ENCODE results near the gene HEXA.

Gene HEXA

DNA sequence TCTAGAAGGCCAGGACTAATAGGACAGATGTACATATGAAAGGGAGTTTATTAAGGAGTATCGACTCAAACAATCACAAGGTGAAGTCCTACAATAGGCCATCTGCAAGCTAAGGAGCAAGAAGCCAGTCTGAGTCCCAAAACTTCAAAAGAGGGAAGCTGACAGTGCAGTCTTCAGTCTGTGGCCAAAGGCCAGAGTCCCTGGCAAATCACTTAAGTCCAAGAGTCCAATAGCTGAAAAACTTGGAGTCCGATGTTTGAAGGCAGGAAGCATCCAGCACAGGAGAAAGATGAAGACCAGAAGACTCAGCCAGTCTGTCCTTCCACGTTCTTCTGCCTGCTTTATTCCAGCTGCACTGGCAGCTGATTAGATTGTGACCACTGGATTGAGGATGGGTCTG lies 44.8 kb downstream of the HEXA start:
- no peak overlapping the region for H3K27ac ChIP-seq (replicated peaks)
- no peaks in the 10 kb centered on the region for H3K27me3 ChIP-seq (ENCODE audit: insufficient read depth, poor library complexity, severe bottlenecking)
- TF ChIP-seq POLR2AphosphoS5 (IDR thresholded peaks at IDR 0.05; ENCODE audit: low read depth) (no peak), GABPA (IDR thresholded peaks at IDR 0.05; ENCODE audit: low read depth) (no peak), SPI1 (IDR thresholded peaks at IDR 0.05; ENCODE audit: borderline replicate concordance, low read depth) (no peak)
- TF ChIP-seq, protein P1, sequence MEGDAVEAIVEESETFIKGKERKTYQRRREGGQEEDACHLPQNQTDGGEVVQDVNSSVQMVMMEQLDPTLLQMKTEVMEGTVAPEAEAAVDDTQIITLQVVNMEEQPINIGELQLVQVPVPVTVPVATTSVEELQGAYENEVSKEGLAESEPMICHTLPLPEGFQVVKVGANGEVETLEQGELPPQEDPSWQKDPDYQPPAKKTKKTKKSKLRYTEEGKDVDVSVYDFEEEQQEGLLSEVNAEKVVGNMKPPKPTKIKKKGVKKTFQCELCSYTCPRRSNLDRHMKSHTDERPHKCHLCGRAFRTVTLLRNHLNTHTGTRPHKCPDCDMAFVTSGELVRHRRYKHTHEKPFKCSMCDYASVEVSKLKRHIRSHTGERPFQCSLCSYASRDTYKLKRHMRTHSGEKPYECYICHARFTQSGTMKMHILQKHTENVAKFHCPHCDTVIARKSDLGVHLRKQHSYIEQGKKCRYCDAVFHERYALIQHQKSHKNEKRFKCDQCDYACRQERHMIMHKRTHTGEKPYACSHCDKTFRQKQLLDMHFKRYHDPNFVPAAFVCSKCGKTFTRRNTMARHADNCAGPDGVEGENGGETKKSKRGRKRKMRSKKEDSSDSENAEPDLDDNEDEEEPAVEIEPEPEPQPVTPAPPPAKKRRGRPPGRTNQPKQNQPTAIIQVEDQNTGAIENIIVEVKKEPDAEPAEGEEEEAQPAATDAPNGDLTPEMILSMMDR (IDR thresholded peaks at IDR 0.05; ENCODE audit: insufficient read depth, low read length) = no peak
- TF ChIP-seq, protein P2, sequence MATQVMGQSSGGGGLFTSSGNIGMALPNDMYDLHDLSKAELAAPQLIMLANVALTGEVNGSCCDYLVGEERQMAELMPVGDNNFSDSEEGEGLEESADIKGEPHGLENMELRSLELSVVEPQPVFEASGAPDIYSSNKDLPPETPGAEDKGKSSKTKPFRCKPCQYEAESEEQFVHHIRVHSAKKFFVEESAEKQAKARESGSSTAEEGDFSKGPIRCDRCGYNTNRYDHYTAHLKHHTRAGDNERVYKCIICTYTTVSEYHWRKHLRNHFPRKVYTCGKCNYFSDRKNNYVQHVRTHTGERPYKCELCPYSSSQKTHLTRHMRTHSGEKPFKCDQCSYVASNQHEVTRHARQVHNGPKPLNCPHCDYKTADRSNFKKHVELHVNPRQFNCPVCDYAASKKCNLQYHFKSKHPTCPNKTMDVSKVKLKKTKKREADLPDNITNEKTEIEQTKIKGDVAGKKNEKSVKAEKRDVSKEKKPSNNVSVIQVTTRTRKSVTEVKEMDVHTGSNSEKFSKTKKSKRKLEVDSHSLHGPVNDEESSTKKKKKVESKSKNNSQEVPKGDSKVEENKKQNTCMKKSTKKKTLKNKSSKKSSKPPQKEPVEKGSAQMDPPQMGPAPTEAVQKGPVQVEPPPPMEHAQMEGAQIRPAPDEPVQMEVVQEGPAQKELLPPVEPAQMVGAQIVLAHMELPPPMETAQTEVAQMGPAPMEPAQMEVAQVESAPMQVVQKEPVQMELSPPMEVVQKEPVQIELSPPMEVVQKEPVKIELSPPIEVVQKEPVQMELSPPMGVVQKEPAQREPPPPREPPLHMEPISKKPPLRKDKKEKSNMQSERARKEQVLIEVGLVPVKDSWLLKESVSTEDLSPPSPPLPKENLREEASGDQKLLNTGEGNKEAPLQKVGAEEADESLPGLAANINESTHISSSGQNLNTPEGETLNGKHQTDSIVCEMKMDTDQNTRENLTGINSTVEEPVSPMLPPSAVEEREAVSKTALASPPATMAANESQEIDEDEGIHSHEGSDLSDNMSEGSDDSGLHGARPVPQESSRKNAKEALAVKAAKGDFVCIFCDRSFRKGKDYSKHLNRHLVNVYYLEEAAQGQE (IDR thresholded peaks at IDR 0.05; ENCODE audit: insufficient replicate concordance, low read depth) = no peak
- DNase-seq (ENCODE audit: low read depth in 1 of 2, low spot score in 1 of 2) = no peak
- H3K4me3 ChIP-seq (replicated peaks; ENCODE audit: insufficient read depth, low read length) = no peak overlapping the region

DNA sequence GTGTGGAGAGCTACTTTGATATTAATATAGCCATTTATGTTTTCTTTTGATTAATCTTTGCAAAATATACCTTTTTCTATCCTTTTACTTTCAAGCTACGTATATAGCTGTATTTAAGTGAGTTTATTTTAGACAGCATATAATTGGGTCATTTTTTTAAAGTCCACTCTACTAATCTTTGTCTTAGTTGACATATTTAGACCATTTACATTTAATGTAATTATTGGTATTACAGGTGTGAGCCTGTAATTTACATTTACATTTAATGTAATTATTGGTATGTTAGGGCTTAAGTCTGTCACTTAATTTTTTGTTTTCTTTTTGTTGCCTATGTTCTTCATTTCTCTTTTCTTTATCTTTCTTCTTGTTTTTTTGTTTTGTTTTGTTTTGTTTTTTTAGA lies 52.1 kb downstream of the HEXA start:
- Histone ChIP-seq H3K27me3 (ENCODE audit: insufficient read depth, poor library complexity, severe bottlenecking) (no peaks in the 10 kb centered on the region), H3K4me3 (replicated peaks; ENCODE audit: insufficient read depth, low read length) (no peak overlapping the region), H3K27ac (replicated peaks) (no peak overlapping the region)
- no peak for DNase-seq (ENCODE audit: low read depth in 1 of 2, low spot score in 1 of 2)
- TF ChIP-seq SPI1 (IDR thresholded peaks at IDR 0.05; ENCODE audit: borderline replicate concordance, low read depth) = no peak
- no peak for TF ChIP-seq POLR2AphosphoS5 (IDR thresholded peaks at IDR 0.05; ENCODE audit: low read depth)
- no peak for TF ChIP-seq GABPA (IDR thresholded peaks at IDR 0.05; ENCODE audit: low read depth)
- TF ChIP-seq, protein P2 (IDR thresholded peaks at IDR 0.05; ENCODE audit: insufficient replicate concordance, low read depth) = no peak
- TF ChIP-seq, protein P1 (IDR thresholded peaks at IDR 0.05; ENCODE audit: insufficient read depth, low read length) = no peak

DNA sequence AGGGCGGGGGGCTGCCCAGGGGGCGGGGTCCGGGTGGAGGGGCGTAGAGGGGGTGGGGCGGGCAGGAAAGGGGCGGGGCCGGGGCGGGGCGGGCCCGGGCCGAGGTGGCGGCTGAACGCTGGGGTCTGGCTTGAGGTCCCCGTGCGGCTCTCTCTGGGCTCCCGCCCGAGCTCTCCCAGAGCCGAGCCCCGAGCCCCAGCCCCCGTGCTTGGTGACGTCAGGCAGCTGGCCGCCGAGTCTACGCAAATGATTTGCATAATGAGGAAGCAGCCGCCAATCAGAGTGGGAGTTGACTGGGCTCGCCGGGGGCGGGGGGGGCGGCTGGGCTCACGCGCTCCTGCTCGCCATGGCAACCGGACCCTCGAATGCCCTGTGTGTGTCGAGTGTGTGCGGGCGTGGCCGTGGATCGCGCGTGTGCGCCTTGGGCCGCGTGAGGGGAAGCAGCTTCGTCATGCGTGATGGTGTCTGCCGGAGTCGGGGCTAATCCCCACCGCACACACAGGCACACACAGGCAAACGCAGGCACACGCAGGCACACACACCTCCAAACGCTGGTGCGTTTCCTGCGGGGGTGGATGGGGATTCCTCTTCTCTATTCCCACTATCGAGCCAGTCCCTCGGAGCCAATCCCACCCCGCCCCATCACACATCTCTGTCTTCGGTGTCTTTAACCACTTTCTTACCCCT lies 55.7 kb downstream of the HEXA start, which contains the start of gene CELF6:
TSS of gene CELF6 (minus strand) at position 173 of the 687 bp plus-strand sequence. CDS start 283 bp downstream, outside the sequence.
- peak; percentile 63 to 74 for DNase-seq (ENCODE audit: low read depth in 1 of 2, low spot score in 1 of 2)
- Histone ChIP-seq H3K27ac (replicated peaks) (no peak within 1 kb of the TSS), H3K4me3 (replicated peaks; ENCODE audit: insufficient read depth, low read length) (peak within 1 kb of the TSS; percentile 68), H3K27me3 (ENCODE audit: insufficient read depth, poor library complexity, severe bottlenecking) (no peaks in the 10 kb centered on the region)
- TF ChIP-seq POLR2AphosphoS5 (IDR thresholded peaks at IDR 0.05; ENCODE audit: low read depth) (no peak; the same call in 1 of the 2 replicates), SPI1 (IDR thresholded peaks at IDR 0.05; ENCODE audit: borderline replicate concordance, low read depth) (no peak), GABPA (IDR thresholded peaks at IDR 0.05; ENCODE audit: low read depth) (no peak)
- TF ChIP-seq, protein P1 (IDR thresholded peaks at IDR 0.05; ENCODE audit: insufficient read depth, low read length) = no peak
- TF ChIP-seq, protein P2 (IDR thresholded peaks at IDR 0.05; ENCODE audit: insufficient replicate concordance, low read depth) = no peak

All from HL-60 (cell line).